Lower leg skin (tissue), 3 donors: ENCODE measurements around the gene MRPS5.

ENCODE experiments used
- CTCF ChIP-seq, 3 donors: fragments of 450-650 bp; IDR thresholded peaks; one replicate each; pipeline ENCODE4 v1.5.1; 2016; ENCODE audit warnings: antibody characterized with exemption in 3 of 3, mild to moderate bottlenecking in 3 of 3, moderate library complexity in 2 of 3
- POLR2A ChIP-seq, 2 donors: fragments of 450-650 bp; IDR thresholded peaks; one replicate each; pipeline ENCODE4 v1.6.1; 2016 to 2017; ENCODE audit warnings: antibody characterized with exemption in 2 of 2, mild to moderate bottlenecking in 1 of 2, moderate library complexity in 1 of 2

- no peak for TF ChIP-seq CTCF (IDR thresholded peaks at IDR 0.05)
- no peak for TF ChIP-seq POLR2A (IDR thresholded peaks at IDR 0.05)
Measured at GRCh38 chr2:95149397-95149984, 27.9 kb upstream of the MRPS5 start.
